HG02970 (cell line): ENCODE data around the gene UGT1A3.

Experiments used
- ATAC-seq: cut with Tn5 transposase; IDR thresholded peaks from one replicate; pipeline ENCODE4 v1.9.1; 2021; ENCODE audit warnings: mild to moderate bottlenecking, moderate library complexity, moderate number of reproducible peaks; ENCODE audit not compliant: unreplicated experiment, low FRiP score

UGT1A3 gene

DNA sequence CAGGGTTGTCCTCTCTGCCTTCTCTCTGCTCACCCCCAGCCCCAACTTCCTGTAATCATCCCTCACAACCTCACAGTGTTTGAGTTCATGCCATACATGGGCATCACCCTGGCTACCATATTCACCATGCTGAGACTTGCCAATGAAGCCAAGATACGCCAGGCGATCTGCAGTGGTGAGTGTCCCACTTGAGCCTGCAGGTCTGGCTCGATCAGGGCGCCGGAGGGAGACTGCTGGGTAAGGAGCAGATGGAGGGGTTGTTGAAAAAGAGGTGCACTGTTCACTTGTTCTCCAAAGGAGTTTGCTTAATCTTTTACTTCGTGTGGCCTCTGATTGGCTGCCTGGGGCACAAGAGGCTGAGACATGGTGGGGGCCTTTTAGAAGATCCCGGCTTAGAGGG, 63.9 kb downstream of the UGT1A3 start:
- no peak for ATAC-seq

- ATAC-seq: no peak
Measured at GRCh38 chr2:233793465-233794127, 64.8 kb downstream of the UGT1A3 start.

- ATAC-seq: no peak
Measured at GRCh38 chr2:233794128-233794658, 65.4 kb downstream of the UGT1A3 start.

DNA sequence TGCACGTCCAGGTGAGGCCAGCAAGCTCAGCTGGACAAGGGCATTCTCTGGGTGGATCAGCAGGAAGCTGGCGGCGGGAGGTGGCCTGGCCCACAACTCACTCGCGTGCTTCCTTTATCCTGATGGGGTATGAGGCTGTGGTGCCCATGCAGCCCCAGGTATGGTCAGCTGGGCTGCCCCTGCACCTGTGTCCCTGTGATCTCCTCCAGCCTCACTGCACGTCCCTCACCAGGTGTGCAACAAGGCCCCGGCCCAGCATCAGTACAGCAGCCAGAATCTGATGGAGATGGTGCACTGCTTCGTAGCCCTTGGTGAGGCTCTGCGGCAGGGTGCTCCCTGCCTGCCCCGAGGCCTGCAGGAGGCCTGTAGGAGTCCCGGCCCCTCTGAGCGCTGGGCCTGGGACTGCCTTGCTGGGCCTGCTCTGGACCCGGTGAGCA, 66.9 kb downstream of the UGT1A3 start:
- no peak for ATAC-seq

DNA sequence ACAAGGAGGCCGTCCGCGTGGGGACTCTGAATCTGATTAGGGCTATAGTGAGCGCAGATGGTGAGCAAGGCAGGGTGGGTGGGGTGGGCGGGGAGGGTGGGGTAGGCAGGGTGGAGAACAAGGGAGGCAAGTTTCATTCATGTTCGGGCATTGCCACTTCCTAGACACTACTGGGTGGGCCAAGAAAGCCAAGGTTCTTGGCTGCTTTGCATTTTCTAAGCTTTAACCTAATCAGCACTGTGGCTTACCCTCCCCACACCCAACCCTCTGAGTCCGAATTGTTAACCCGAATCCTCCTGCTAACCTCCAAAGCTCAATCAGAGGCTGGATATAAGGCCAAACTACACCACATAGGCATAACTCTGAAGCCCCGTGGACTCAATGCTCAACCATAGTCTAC, 67.4 kb downstream of the UGT1A3 start:
- no peak for ATAC-seq

DNA sequence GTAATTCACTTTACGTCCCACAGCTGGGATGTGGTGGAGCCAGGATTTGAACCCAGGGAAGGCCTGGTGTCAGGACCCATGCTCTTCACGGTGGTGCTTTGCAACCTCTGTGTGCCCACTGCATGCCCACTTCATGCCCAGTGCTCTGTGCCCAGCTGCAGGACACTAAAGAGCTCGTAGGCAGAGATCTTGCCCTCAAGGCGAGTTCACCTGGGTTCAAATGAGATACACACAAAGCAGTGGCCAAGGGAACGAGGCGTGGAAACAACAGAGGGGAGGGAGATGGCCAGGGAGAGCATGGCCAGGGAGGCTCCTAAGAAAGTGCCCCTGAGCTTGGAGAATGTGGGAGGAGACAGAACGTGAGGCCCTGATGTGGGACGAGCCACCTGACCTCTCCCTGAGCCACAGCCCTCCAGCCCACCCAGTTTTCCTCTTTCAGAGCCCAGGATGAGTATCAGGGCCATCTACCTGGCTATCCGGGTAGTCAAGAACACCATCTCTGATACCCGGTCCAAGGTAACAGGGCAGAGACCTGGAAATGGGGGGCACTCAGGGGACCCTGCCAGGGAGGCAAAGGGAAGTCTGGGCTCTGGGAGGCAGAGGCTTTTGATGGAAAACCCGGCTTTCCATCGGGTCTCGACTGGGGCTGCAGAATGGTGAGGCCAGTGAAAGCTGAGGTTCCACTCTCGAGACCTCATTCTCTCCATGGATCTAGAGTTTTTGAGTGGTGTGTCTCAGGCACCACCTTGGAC, 69.7 kb downstream of the UGT1A3 start:
- no peak for ATAC-seq

- no peak for ATAC-seq
Measured at GRCh38 chr2:233799087-233799665, 70.3 kb downstream of the UGT1A3 start.

DNA sequence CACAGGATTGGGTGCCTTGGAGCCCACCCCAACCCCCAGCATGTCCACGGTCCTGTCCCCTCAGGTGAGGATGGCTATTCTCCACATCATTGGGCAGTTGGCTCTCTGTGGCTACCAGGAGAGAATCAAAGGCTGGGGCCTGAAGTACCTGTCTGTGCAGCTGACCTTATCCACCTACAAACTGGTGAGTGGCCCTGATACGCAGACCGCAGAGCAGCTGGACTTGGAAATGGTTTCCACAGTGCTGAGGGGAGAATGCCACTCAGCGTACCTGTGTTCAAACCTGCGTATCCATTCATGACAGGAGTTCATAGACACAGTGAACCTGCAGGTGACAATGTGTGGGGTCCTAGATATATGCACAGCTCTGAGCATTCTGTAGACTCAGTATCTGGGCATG, 70.9 kb downstream of the UGT1A3 start:
- no peak for ATAC-seq

GRCh38 chr2:233800208-233800607, 71.4 kb downstream of the UGT1A3 start:
- no peak for ATAC-seq

GRCh38 chr2:233801357-233802131, 72.7 kb downstream of the UGT1A3 start:
- ATAC-seq: no peak

DNA sequence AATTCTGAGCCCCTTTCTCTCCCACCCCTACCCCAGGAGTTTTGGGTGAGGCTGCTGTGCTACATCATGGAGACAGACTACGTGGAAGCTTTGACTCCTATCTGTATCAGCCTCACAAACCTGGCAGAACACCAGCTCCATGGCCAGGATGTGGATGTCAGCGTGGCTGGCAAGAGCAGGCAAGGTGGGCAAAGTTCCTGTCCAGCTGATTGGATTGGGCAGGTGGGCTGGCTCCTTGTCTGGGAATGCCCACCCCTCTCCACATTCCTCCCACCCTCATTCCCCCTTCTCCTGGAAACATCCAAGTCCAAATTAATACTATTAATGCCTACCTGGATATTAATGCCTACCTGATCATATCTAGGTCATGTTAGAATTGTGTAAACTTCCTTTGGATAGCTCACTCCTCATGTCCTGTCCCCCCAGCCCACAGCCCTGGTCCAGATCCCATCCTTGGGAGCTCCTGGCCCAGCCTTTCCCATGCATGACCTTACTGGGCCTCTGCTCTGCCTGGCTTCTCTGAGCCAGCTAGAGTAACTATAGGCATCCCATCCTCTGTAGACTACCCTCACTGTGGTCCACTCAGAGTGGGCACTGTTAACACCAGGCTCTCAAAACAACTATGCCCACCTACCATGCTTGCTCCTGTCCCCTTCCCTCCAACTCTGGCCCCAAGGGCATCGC, 73.4 kb downstream of the UGT1A3 start:
- ATAC-seq: no peak

GRCh38 chr2:233803292-233803911, 74.6 kb downstream of the UGT1A3 start:
- no peak for ATAC-seq

DNA sequence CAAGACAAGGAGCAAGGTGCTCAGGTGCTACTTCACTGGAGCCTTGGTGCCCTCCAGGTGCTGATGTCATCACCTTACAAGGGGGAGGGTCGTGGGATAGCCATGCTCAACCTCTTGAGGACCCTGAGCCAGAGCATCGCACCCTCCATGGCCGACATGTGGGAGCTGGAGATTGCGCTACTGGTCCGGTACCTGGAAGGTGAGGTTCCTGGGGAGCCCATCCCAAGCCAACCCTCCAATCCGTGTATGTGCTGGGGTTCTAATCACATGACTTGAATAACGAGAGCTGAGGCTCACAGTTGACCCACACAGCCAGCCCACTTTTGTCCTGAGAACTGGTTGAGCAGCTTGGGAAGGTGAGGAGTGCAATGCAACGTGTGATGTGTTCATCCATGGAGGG, 75.2 kb downstream of the UGT1A3 start:
- ATAC-seq: no peak

DNA sequence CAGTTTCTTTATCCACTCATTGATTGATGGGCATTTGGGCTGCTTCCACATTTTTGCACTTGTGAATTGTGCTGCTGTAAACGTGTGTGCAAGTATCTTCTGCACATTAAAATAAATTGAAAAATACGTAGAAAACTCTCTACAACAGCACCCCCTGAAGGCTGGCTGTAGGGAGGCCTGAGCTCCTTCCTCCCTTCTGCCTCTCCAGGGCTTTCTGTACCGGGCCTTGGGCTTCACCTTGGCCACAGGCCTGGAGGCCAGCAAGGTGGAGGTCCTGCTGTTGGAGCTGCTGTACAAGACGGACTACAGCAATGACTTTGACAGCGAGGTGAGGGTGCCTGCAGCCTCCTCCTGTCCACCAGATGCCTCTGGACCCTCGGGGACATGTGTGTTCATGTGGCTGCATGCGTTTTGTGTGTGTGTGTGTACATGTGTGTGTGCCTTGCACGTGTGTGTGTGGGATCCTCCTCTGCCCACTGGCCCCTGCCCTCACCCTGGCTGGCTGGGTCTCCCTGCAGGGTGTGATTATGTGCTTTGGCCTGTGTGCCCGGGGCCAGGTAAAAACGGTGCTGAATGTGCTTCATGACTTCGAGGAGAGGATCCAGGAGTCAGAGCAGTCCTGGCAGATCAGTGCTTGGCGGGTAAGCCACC, 78.5 kb downstream of the UGT1A3 start:
- no peak for ATAC-seq

DNA sequence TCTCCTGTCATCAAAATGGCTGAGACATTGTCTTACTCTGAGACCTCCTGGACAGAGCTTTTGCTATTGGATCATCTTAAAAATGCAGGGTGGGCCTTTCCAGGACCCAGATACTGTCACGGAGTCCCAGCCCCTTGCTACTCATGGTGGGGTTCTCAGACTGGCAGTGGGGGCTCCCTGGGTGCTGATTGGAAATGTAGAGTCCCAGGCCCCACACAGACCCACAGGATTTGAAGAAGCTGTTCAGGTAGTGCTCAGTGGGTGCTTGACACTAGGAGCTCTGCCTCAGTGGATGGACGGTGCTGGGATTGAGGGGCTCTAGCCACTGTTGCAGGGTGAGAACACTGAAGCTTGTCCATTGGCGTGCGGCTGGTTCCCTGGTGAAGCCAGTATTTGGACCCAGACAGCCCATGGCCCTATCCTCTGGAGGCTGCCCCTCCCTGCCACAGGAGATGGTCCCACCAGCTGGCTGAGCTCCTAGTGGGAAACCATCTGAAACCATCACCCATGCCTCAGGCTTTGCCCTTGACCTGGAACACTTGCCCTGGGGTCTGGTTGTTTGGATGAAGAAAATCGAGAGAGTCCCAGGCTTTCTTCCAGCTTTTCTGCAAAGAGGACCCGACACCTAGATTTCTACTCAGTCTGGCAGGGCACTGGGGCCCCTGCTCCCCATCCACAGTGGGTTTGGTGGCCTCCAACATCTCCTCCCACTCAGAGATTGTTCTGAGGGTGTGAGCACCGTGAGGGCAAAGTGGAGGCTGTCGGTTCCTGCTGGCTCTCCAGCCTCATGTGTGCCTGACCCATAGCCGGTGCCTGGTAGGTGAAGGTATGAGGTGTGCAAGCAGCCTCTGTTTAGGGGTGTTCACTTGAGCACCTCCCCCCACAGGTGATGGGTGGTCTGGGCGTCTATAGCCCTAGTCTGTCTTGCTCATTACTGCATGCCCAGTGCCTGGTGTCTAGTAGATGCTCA, 79.4 kb downstream of the UGT1A3 start:
- ATAC-seq: no peak

DNA sequence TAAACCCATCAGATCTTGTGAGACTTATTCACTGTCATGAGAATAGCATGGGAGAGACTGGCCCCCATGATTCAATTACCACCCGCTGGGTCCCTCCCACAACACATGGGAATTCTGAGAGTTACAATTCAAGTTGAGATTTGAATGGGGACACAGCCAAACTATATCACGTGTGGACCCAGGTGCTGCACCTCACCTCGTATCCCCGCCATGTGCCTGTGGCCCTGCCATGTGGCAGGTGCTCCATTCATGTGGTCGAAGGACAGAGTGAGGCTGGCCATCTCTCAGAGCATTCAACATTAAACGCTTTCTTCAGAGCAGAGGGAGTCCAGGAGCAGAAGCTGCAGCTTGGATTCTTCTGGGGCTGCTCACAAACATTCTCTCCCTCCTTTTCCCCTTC, 81.5 kb downstream of the UGT1A3 start:
- no peak for ATAC-seq

GRCh38 chr2:233811087-233811486, 82.2 kb downstream of the UGT1A3 start:
- no peak for ATAC-seq

DNA sequence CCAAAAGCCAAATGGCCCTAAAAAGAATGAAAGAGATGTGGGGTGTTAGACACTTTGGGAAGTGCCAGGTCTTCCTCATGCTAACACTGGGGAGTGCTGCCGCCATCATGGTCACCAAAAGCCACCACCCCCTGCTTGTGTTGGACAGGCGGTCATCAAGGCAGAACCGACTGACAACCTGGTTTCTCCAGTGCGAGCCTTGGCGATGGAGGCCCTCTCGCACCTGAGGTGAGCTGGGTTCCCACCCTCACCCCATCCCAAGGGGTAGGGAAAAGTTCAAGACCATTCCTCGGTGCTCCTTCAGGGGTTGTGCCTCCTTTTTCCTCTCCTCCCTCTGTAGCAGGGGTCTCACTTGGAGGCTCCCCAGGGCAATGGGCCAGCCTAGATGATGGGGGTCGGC, 82.9 kb downstream of the UGT1A3 start:
- ATAC-seq: no peak
